NOMO-1 treated with dmso at 0.1 percent for 144 hours (cell line): ENCODE results near the gene NPPC.
"Not testable (repeated sequence)": the region's sequence is repeated elsewhere in the genome, so short reads cannot be mapped to it uniquely, and the experiment has no call there.

Experiments used
- DNase-seq: peaks from one replicate; lab custom pipeline; 2025; ENCODE audit not compliant: unreplicated experiment; lab: John Stamatoyannopoulos, UW

NPPC gene

GRCh38 chr2:231926180-231926741 is at the start of gene NPPC:
NPPC (minus strand) TSS chr2:231926396; CDS start chr2:231926249, 147 bp downstream.
- DNase-seq = peak; percentile 23

GRCh38 chr2:231975001-231975400 is 48.8 kb upstream of the NPPC start:
- no peak for DNase-seq

- DNase-seq = no peak
Measured at GRCh38 chr2:231970461-231970860, 44.3 kb upstream of the NPPC start.

GRCh38 chr2:231968820-231969219 is 42.6 kb upstream of the NPPC start:
- no peak for DNase-seq

GRCh38 chr2:231966886-231967285 is 40.7 kb upstream of the NPPC start:
- DNase-seq = no peak

- DNase-seq = no peak
Measured at GRCh38 chr2:231965102-231965501, 38.9 kb upstream of the NPPC start.

- peak; percentile 71 for DNase-seq
Measured at GRCh38 chr2:231961349-231962166, 35.4 kb upstream of the NPPC start, which contains the start of gene DIS3L2. DIS3L2 (plus strand) TSS chr2:231961713; CDS start chr2:232014928, 53,215 bp downstream.

- no peak for DNase-seq
Measured at GRCh38 chr2:231960810-231961348, 34.7 kb upstream of the NPPC start.

- no peak for DNase-seq
Measured at GRCh38 chr2:231957913-231958763, 31.9 kb upstream of the NPPC start.

- DNase-seq = no peak
Measured at GRCh38 chr2:231955758-231956472, 29.7 kb upstream of the NPPC start.

GRCh38 chr2:231951452-231952035 is 25.3 kb upstream of the NPPC start:
- no peak for DNase-seq

- DNase-seq = no peak
Measured at GRCh38 chr2:231947694-231948093, 21.5 kb upstream of the NPPC start.

GRCh38 chr2:231947112-231947511 is 20.9 kb upstream of the NPPC start:
- DNase-seq = not testable (repeated sequence)

- DNase-seq = no peak
Measured at GRCh38 chr2:231946241-231946814, 20.1 kb upstream of the NPPC start.

GRCh38 chr2:231942180-231942579 is 16.0 kb upstream of the NPPC start:
- no peak for DNase-seq

- DNase-seq = no peak
Measured at GRCh38 chr2:231941673-231942072, 15.5 kb upstream of the NPPC start.

GRCh38 chr2:231940795-231941194 is 14.6 kb upstream of the NPPC start:
- DNase-seq = no peak

GRCh38 chr2:231939022-231939421 is 12.8 kb upstream of the NPPC start:
- no peak for DNase-seq

GRCh38 chr2:231937057-231937456 is 10.9 kb upstream of the NPPC start:
- DNase-seq = no peak

- DNase-seq = no peak
Measured at GRCh38 chr2:231936491-231936890, 10.3 kb upstream of the NPPC start.
